ENCODE data around the gene CLP1. TPM values are rescaled to one million over a fixed set of nuclear protein-coding genes. Genes with fewer than 3 reads are reported as not detected.
"Not testable (repeated sequence)": the region's sequence is repeated elsewhere in the genome, so short reads cannot be mapped to it uniquely, and the experiment has no call there.

Gene CLP1
- total RNA-seq, 1 experiment from 2014 or later: 15.2 TPM

DNA sequence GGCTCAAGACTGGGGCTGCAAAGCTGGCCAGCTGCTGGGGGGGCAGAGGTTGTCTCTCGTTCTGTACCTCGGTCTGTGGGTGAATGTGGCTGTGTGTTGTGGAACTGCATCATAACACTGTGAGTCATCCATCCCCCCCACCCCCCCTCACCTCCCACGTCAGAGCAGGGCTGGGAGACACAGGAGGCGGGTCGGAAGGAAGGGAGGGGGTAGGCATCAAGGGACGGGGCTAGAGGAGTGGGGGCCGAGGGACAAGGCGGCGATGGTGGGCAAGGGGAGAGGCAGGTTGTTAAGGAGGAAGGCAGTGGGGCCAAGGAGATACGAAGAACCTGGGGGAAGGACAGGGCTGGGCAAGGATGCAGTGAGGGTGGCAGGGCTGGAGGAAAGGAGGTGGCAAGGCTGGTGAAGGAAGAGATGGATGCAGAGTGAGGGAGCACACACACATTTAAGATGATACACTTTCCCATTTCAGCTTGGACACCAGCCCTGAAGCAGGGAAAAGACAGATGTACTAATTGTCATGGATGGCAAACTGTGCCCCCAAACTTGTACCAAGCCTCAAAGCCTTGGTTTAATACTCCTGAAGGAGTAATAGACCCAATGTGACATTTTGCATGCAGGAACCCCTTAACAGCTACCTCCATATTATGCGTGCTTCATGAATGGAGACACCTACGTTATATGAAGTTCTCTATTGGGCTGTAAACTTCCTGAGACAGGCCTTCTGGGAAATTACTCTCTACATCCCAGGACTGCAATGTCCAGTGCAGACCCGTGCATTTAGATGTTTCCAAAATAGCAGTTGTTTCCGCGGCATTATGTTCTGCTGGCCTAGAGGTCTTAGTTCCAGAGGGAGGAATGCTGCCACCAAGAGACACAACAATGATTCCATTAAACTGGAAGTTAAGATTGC, 7.5 kb upstream of the CLP1 start, which contains the start of gene YPEL4:
TSS of gene YPEL4 (minus strand) at position 87 of the 913 bp plus-strand sequence. CDS start 2,805 bp downstream, outside the sequence.
- Mint-ChIP-seq H3K27ac (ENCODE audit: unreplicated experiment) (no peak within 1 kb of the TSS), H3K4me1 (ENCODE audit: low read depth, unreplicated experiment) (peaks cover 24% of the 10 kb centered on the region)

DNA sequence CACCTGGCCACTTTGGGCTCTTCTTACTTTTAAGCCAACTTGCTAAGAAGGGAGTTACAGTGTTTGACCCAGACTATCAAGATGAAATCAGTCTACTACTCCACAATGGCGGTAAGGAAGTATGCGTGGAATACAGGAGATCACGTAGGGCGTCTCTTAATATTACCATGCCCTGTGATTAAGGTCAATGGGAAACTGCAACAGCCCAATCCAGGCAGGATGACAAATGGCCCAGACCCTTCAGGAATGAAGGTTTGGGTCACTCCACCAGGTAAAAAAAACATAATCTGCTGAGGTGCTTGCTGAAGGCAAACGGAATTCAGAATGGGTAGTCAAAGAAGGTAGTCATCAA, 6.8 kb upstream of the CLP1 start:
- no peak for DNase-seq
- CTCF ChIA-PET: no interaction called here
- no peak overlapping the region for H3K27ac Mint-ChIP-seq (ENCODE audit: unreplicated experiment)
- no TSS peak for BruUV-seq (replicated peaks)
- TF ChIP-seq, protein P1, sequence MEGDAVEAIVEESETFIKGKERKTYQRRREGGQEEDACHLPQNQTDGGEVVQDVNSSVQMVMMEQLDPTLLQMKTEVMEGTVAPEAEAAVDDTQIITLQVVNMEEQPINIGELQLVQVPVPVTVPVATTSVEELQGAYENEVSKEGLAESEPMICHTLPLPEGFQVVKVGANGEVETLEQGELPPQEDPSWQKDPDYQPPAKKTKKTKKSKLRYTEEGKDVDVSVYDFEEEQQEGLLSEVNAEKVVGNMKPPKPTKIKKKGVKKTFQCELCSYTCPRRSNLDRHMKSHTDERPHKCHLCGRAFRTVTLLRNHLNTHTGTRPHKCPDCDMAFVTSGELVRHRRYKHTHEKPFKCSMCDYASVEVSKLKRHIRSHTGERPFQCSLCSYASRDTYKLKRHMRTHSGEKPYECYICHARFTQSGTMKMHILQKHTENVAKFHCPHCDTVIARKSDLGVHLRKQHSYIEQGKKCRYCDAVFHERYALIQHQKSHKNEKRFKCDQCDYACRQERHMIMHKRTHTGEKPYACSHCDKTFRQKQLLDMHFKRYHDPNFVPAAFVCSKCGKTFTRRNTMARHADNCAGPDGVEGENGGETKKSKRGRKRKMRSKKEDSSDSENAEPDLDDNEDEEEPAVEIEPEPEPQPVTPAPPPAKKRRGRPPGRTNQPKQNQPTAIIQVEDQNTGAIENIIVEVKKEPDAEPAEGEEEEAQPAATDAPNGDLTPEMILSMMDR (IDR thresholded peaks at IDR 0.05; ENCODE audit: unreplicated experiment): no peak
- intact Hi-C loops (cut with micrococcal nuclease; ENCODE audit: unreplicated experiment): no loop called here
- no peak overlapping the region for H3K4me3 Mint-ChIP-seq (ENCODE audit: low read depth, unreplicated experiment)
- H3K9me3 Mint-ChIP-seq (ENCODE audit: low read depth, unreplicated experiment): no peaks in the 10 kb centered on the region
- no peaks in the 10 kb centered on the region for H3K36me3 Mint-ChIP-seq (ENCODE audit: insufficient read depth, unreplicated experiment)
- peaks cover 18% of the 10 kb centered on the region for H3K4me1 Mint-ChIP-seq (ENCODE audit: low read depth, unreplicated experiment)
- peaks cover 54% of the 10 kb centered on the region for H3K27me3 Mint-ChIP-seq (ENCODE audit: unreplicated experiment)

More for the DNA sequence above, 7.5 kb upstream of the CLP1 start, which contains the start of gene YPEL4:
- Mint-ChIP-seq H3K27me3 (ENCODE audit: unreplicated experiment) (peaks cover 60% of the 10 kb centered on the region), H3K9me3 (ENCODE audit: low read depth, unreplicated experiment) (no peaks in the 10 kb centered on the region), H3K4me3 (ENCODE audit: low read depth, unreplicated experiment) (peak within 1 kb of the TSS; percentile 42), H3K36me3 (ENCODE audit: insufficient read depth, unreplicated experiment) (no peaks in the 10 kb centered on the region)
- no TSS peak for BruUV-seq (replicated peaks)
- DNase-seq: peak; percentile 21
- CTCF ChIA-PET: no interaction called here
- intact Hi-C loops (cut with micrococcal nuclease; ENCODE audit: unreplicated experiment): loop anchor here (10.0 kb wide), 1 partner anchor 865 kb away; no protein-coding TSS in a partner anchor
- TF ChIP-seq, protein P1 (IDR thresholded peaks at IDR 0.05; ENCODE audit: unreplicated experiment): no peak

DNA sequence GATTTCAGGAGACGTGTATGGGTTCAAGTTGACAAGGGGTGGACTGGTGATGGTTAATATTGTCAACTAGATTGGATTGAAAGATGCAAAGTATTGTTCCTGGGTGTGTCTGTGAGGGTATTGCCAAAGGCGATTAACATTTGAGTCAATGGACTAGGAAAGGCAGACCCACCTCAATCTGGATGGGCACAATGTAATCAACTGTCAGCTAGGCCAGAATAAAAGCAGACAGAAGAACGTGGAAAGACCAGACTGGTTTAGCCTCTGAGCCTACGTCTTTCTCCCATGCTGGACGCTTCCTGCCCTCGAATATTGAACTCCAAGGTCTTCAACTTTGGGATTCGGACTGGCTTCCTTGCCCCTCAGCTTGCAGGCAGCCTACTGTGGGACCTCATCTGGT, 6.2 kb upstream of the CLP1 start:
- CTCF ChIA-PET: no interaction called here
- DNase-seq: no peak
- intact Hi-C loops (cut with micrococcal nuclease; ENCODE audit: unreplicated experiment): no loop called here
- BruUV-seq (replicated peaks): no TSS peak
- H3K9me3 Mint-ChIP-seq (ENCODE audit: low read depth, unreplicated experiment): no peaks in the 10 kb centered on the region
- H3K27ac Mint-ChIP-seq (ENCODE audit: unreplicated experiment): no peak overlapping the region
- peaks cover 17% of the 10 kb centered on the region for H3K4me1 Mint-ChIP-seq (ENCODE audit: low read depth, unreplicated experiment)
- TF ChIP-seq, protein P1 (IDR thresholded peaks at IDR 0.05; ENCODE audit: unreplicated experiment): no peak
- no peaks in the 10 kb centered on the region for H3K36me3 Mint-ChIP-seq (ENCODE audit: insufficient read depth, unreplicated experiment)
- peaks cover 47% of the 10 kb centered on the region for H3K27me3 Mint-ChIP-seq (ENCODE audit: unreplicated experiment)
- no peak overlapping the region for H3K4me3 Mint-ChIP-seq (ENCODE audit: low read depth, unreplicated experiment)

DNA sequence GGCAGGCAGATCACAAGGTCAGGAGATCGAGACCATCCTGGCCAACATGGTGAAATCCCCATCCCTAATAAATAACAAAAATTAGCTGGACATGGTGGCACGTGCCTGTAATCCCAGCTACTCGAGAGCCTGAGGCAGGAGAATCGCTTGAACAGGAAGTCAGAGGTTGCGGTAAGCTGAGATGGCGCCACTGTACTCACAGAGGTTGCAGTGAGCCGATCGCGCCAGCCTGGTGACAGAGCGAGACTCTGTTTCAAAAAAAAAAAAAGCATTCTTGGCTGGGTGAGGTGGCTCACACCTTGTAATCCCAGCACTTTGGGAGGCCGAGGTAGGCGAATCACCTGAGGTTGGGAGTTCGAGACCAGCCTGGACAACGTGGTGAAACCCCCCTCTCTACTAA, 5.3 kb upstream of the CLP1 start:
- Mint-ChIP-seq H3K4me1 (ENCODE audit: low read depth, unreplicated experiment) (peaks cover 25% of the 10 kb centered on the region), H3K27me3 (ENCODE audit: unreplicated experiment) (peaks cover 39% of the 10 kb centered on the region)
- H3K27ac Mint-ChIP-seq (ENCODE audit: unreplicated experiment); intact Hi-C loops (cut with micrococcal nuclease; ENCODE audit: unreplicated experiment); CTCF ChIA-PET; H3K36me3 Mint-ChIP-seq (ENCODE audit: insufficient read depth, unreplicated experiment); H3K9me3 Mint-ChIP-seq (ENCODE audit: low read depth, unreplicated experiment); BruUV-seq (replicated peaks); DNase-seq; H3K4me3 Mint-ChIP-seq (ENCODE audit: low read depth, unreplicated experiment): not testable (repeated sequence)

DNA sequence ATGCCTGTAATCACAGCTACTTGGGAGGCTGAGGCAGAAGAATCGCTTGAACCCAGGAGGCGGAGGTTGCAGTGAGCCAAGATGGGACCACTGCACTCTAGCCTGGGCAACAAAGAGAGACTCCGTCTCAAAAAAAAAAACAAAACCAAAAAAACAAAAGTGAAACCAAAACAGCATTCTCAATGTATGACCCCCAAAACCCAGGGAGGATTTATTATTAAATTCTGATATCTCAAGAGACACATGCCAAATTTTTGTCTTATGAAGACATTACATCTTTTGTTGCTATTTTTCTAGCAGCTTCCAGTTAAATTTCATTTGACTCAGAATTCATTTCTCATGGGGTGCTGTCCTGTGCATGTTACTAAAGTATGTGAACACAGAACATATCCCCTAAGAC, 4.9 kb upstream of the CLP1 start:
- TF ChIP-seq, protein P1 (IDR thresholded peaks at IDR 0.05; ENCODE audit: unreplicated experiment): no peak
- Mint-ChIP-seq H3K4me1 (ENCODE audit: low read depth, unreplicated experiment) (peaks cover 23% of the 10 kb centered on the region), H3K36me3 (ENCODE audit: insufficient read depth, unreplicated experiment) (peaks cover 6% of the 10 kb centered on the region), H3K27me3 (ENCODE audit: unreplicated experiment) (peaks cover 34% of the 10 kb centered on the region), H3K4me3 (ENCODE audit: low read depth, unreplicated experiment) (no peak overlapping the region), H3K9me3 (ENCODE audit: low read depth, unreplicated experiment) (no peaks in the 10 kb centered on the region), H3K27ac (ENCODE audit: unreplicated experiment) (no peak overlapping the region)
- BruUV-seq (replicated peaks): no TSS peak
- DNase-seq: no peak
- intact Hi-C loops (cut with micrococcal nuclease; ENCODE audit: unreplicated experiment): no loop called here
- CTCF ChIA-PET: no interaction called here
